CD14-positive monocyte (primary cell): Measurements from ENCODE around the gene PPM1D. TPM values are rescaled to one million over a fixed set of nuclear protein-coding genes. Genes with fewer than 3 reads are reported as not detected.

Source experiments
- DNase-seq, 3 donors: peaks; one replicate each; pipeline ENCODE4 v3.0.0-alpha.2; 2011 to 2022
- H2AFZ ChIP-seq: 2 replicates; pipeline ENCODE4 v1.6.0; 2012; ENCODE audit warnings: mild to moderate bottlenecking, low read depth, low read length, inconsistent platforms; ENCODE audit not compliant: insufficient read depth, poor library complexity, severe bottlenecking
- H3K27ac ChIP-seq, 2 donors: 1 replicate in 1 of 2; 2 replicates in 1 of 2; pipeline ENCODE4 v1.5.1; 2012 to 2013; ENCODE audit warnings: low read length in 2 of 2, control low read depth in 1 of 2, inconsistent platforms in 1 of 2, low read depth in 1 of 2, mild to moderate bottlenecking in 1 of 2
- H3K27me3 ChIP-seq, 2 donors: one replicate each; pipeline versions ENCODE4 v1.6.0 to v1.6.1; 2011 to 2013; ENCODE audit warnings: low read length in 2 of 2; ENCODE audit not compliant: control insufficient read depth in 2 of 2, insufficient read depth in 2 of 2
- H3K36me3 ChIP-seq, 2 donors: replicated peaks in 1 of 2; 1 replicate in 1 of 2; 2 replicates in 1 of 2; pipeline versions ENCODE4 v1.5.1 to v1.6.1; 2012 to 2013; ENCODE audit warnings: low read length in 2 of 2, control low read depth in 1 of 2, inconsistent platforms in 1 of 2, mild to moderate bottlenecking in 1 of 2; ENCODE audit not compliant: insufficient read depth in 2 of 2, control insufficient read depth in 1 of 2
- H3K4me1 ChIP-seq, 2 donors: 1 replicate in 1 of 2; 2 replicates in 1 of 2; pipeline versions ENCODE4 v1.5.1 to v1.6.1; 2012 to 2013; ENCODE audit warnings: low read length in 2 of 2, control low read depth in 1 of 2, inconsistent platforms in 1 of 2, mild to moderate bottlenecking in 1 of 2, moderate library complexity in 1 of 2; ENCODE audit not compliant: insufficient read depth in 2 of 2, control insufficient read depth in 1 of 2
- H3K4me2 ChIP-seq: replicated peaks from 2 replicates; pipeline ENCODE3; 2012; ENCODE audit warnings: low read length, moderate library complexity, mild to moderate bottlenecking; ENCODE audit not compliant: poor library complexity, severe bottlenecking; ENCODE audit errors: extremely low read depth
- H3K4me3 ChIP-seq, 3 experiments: fragments of 200-600 bp in 1 of 3; sonication (generic) in 1 of 3; replicated peaks in 1 of 3; 1 replicate in 2 of 3; 2 replicates in 1 of 3; pipeline ENCODE4 v1.5.1; 2011 to 2013; ENCODE audit warnings: low read length in 3 of 3, mild to moderate bottlenecking in 3 of 3, control low read depth in 2 of 3, low read depth in 2 of 3, inconsistent platforms in 1 of 3, moderate library complexity in 1 of 3
- H3K79me2 ChIP-seq: 2 replicates; pipeline ENCODE4 v1.6.0; 2012; ENCODE audit warnings: mild to moderate bottlenecking, control low read depth, inconsistent platforms, low read length, moderate library complexity; ENCODE audit not compliant: insufficient read depth
- H3K9ac ChIP-seq: 2 replicates; pipeline ENCODE4 v1.6.0; 2017; ENCODE audit warnings: low read length, mild to moderate bottlenecking; ENCODE audit not compliant: insufficient read depth, poor library complexity, severe bottlenecking
- H3K9me3 ChIP-seq, 2 donors: replicated peaks in 1 of 2; 1 replicate in 1 of 2; 2 replicates in 1 of 2; pipeline versions ENCODE4 v1.5.1 to v1.6.1; 2012 to 2013; ENCODE audit warnings: low read length in 2 of 2, control low read depth in 1 of 2; ENCODE audit not compliant: control insufficient read depth in 1 of 2, insufficient read depth in 1 of 2
- H4K20me1 ChIP-seq: 2 replicates; pipeline ENCODE4 v1.6.0; 2012; ENCODE audit warnings: mild to moderate bottlenecking, low read length, control low read depth, moderate library complexity; ENCODE audit not compliant: insufficient read depth
- H3K27ac Mint-ChIP-seq, 7 donors: one replicate each; pipeline ENCODE4 v1.8.0; 2020; ENCODE audit warnings: mild to moderate bottlenecking in 7 of 7, mixed read lengths in 7 of 7, moderate library complexity in 6 of 7, inconsistent platforms in 2 of 7
- H3K27me3 Mint-ChIP-seq, 3 donors: one replicate each; pipeline ENCODE4 v1.8.0; 2021 to 2022; ENCODE audit warnings: low read depth in 3 of 3, mild to moderate bottlenecking in 3 of 3, mixed read lengths in 3 of 3, moderate library complexity in 3 of 3, inconsistent platforms in 1 of 3
- H3K36me3 Mint-ChIP-seq, 2 donors: one replicate each; pipeline ENCODE4 v1.8.0; 2020; ENCODE audit warnings: mixed read lengths in 2 of 2, inconsistent platforms in 1 of 2, mild to moderate bottlenecking in 1 of 2
- H3K4me1 Mint-ChIP-seq: one replicate; pipeline ENCODE4 v1.8.0; 2020; ENCODE audit warnings: mild to moderate bottlenecking, mixed read lengths
- H3K4me3 Mint-ChIP-seq, 2 donors: one replicate each; pipeline ENCODE4 v1.8.0; 2020; ENCODE audit warnings: mild to moderate bottlenecking in 2 of 2, mixed read lengths in 2 of 2, moderate library complexity in 1 of 2
- H3K9me3 Mint-ChIP-seq, 7 donors: one replicate each; pipeline ENCODE4 v1.8.0; 2020 to 2022; ENCODE audit warnings: mixed read lengths in 7 of 7, mild to moderate bottlenecking in 6 of 7, moderate library complexity in 6 of 7, inconsistent platforms in 2 of 7
- WGBS: methylation state at CpG from one replicate; pipeline ENCODE4 v1.1.5; 2013; ENCODE audit warnings: missing lambda C conversion rate; ENCODE audit not compliant: insufficient coverage; 5-methylcytosine and 5-hydroxymethylcytosine counted together
- intact Hi-C, 2 donors: fragments of 100-400 bp; cut with micrococcal nuclease; formaldehyde crosslinking; loops; one replicate each; pipeline versions ENCODE4 v1.15.0 to v1.15.1; 2023
- polyA plus RNA-seq, 3 donors: library from polyadenylated mRNA; depleted of rRNA in 1 of 3; unstranded in 2 of 3; stranded (reverse) in 1 of 3; fragments of 300-500 nt in 2 of 3; fragments of >200 nt in 1 of 3; fragmentation: Illumina TruSeq in 2 of 3; gene quantifications; 1 replicate in 2 of 3; 2 replicates in 1 of 3; pipeline ENCODE4 v1.2.3, GENCODE V29; 2012 to 2021
- TF ChIP-seq, protein P1 (sequence below): fragments of 200-600 bp; IDR thresholded peaks from one replicate; pipeline ENCODE4 v1.8.0; 2022; ENCODE audit warnings: antibody characterized with exemption, mild to moderate bottlenecking

The PPM1D gene
- polyA plus RNA-seq, 3 donors, result 4.7 to 7.3 (median 7.2) TPM

DNA sequence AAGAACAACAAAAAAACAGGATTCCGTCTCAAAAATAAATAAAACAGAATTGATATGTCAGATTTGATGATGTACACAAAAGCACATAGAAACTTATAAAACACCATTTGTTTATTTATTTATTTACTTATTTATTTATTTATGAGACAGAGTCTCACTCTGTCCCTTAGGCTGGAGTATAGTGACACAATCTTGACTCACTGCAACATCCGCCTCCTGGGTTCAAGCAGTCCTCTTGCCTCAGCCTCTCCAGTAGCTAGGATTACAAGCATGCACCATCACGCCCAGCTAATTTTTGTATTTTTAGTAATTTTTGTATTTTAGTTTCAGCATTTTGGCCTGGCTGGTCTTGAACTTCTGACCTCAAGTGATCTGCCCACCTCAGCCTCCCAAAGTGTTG, 99.1 kb downstream of the PPM1D start:
- H3K27me3 ChIP-seq, result no peaks in the 10 kb centered on the region
- H3K4me1 Mint-ChIP-seq, result peaks cover 19% of the 10 kb centered on the region
- H3K27ac ChIP-seq, result no peak overlapping the region
- no peak overlapping the region for H3K4me3 Mint-ChIP-seq
- peaks cover 9 to 32% of the 10 kb centered on the region in 2 donors for H3K36me3 Mint-ChIP-seq
- H3K27me3 Mint-ChIP-seq, result peaks cover 0 to 1% (median 0%) of the 10 kb centered on the region in 3 donors
- intact Hi-C loops, result no loop called here
- no peak overlapping the region for H3K9ac ChIP-seq
- peaks cover 14 to 15% of the 10 kb centered on the region in 2 donors for H3K4me1 ChIP-seq
- H3K9me3 ChIP-seq, result no peaks in the 10 kb centered on the region
- peaks cover 0 to 15% of the 10 kb centered on the region in 2 donors for H3K36me3 ChIP-seq
- H3K27ac Mint-ChIP-seq, result no peak overlapping the region
- H3K9me3 Mint-ChIP-seq, result peaks cover 0 to 1% (median 0%) of the 10 kb centered on the region in 7 donors
- no peaks in the 10 kb centered on the region for H3K79me2 ChIP-seq
- no peak overlapping the region for H3K4me2 ChIP-seq
- no CpG with 5 or more reads among the region's 3 CpGs for WGBS
- no peak for DNase-seq
- TF ChIP-seq, protein P1, sequence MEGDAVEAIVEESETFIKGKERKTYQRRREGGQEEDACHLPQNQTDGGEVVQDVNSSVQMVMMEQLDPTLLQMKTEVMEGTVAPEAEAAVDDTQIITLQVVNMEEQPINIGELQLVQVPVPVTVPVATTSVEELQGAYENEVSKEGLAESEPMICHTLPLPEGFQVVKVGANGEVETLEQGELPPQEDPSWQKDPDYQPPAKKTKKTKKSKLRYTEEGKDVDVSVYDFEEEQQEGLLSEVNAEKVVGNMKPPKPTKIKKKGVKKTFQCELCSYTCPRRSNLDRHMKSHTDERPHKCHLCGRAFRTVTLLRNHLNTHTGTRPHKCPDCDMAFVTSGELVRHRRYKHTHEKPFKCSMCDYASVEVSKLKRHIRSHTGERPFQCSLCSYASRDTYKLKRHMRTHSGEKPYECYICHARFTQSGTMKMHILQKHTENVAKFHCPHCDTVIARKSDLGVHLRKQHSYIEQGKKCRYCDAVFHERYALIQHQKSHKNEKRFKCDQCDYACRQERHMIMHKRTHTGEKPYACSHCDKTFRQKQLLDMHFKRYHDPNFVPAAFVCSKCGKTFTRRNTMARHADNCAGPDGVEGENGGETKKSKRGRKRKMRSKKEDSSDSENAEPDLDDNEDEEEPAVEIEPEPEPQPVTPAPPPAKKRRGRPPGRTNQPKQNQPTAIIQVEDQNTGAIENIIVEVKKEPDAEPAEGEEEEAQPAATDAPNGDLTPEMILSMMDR, result no peak
- no peak overlapping the region for H2AFZ ChIP-seq
- H3K4me3 ChIP-seq, result no peak overlapping the region
- H4K20me1 ChIP-seq, result no peaks in the 10 kb centered on the region

DNA sequence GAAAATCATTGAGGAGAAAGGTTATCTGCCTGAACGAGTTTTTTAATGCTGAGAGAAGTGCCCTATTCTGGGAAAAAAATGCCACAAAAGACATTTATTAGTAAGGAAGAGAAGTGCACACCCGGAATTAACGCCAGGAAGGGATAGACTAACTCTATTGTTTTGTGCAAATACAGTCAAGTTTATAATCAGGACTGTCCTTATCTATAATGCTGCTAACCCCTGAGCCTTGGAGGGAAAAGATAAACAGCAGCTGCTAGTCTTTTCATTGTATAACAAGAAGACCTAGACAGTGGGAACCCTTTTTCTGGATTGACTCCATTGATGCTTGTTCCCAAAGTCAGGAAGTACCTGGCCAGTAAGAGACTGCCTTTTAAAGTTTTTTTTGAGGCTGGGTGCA, 104.2 kb downstream of the PPM1D start:
- H3K4me2 ChIP-seq, result no peak overlapping the region
- Mint-ChIP-seq H3K4me1 (no peaks in the 10 kb centered on the region), H3K4me3 (no peak overlapping the region), H3K27me3 (peaks cover 0 to 3% (median 0%) of the 10 kb centered on the region in 3 donors), H3K9me3 (peaks cover 0 to 5% (median 0%) of the 10 kb centered on the region in 7 donors), H3K36me3 (peaks cover 11 to 27% of the 10 kb centered on the region in 2 donors), H3K27ac (no peak overlapping the region)
- no peaks in the 10 kb centered on the region for H3K27me3 ChIP-seq
- H3K36me3 ChIP-seq, result peaks cover 3 to 12% of the 10 kb centered on the region in 2 donors
- 100% methylated on average over 1 of the region's 3 CpGs for WGBS
- no peaks in the 10 kb centered on the region for H3K4me1 ChIP-seq
- no peak for DNase-seq
- H3K27ac ChIP-seq, result no peak overlapping the region
- H3K4me3 ChIP-seq, result no peak overlapping the region
- no peaks in the 10 kb centered on the region for H3K79me2 ChIP-seq
- H2AFZ ChIP-seq, result no peak overlapping the region
- intact Hi-C loops, result no loop called here
- H4K20me1 ChIP-seq, result no peaks in the 10 kb centered on the region
- H3K9me3 ChIP-seq, result no peaks in the 10 kb centered on the region
- no peak overlapping the region for H3K9ac ChIP-seq
- TF ChIP-seq, protein P1, result no peak
